ENCODE results near the gene RABGAP1.

The RABGAP1 gene

DNA sequence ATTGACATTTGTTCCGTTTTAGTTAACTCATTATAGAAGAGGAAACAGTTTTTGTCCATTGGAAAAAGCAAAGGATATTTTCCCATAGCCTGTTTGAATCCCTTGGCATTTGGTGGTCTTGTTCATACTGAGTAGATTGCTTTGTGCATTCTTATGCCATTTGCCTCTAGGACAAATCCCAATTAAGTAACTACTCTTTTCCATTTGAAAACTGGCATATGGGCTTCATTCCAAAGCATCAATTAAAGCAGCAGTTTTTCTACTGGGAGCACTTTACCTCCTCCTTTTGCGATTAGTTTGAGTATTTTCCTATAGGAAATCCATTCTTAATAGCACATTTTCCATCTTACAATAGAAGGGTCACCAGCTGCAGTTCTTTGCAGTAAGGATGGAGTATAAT, 123.9 kb downstream of the RABGAP1 start:
- Histone ChIP-seq H2AFZ (ENCODE audit: low read length) (no peak overlapping the region), H4K20me1 (ENCODE audit: insufficient read depth, low read length) (no peaks in the 10 kb centered on the region), H3K9ac (ENCODE audit: low read length) (no peak overlapping the region), H3K79me2 (ENCODE audit: low read length) (no peaks in the 10 kb centered on the region), H3K27ac (ENCODE audit: low read length) (no peak overlapping the region), H3K4me3 (ENCODE audit: low read length) (no peak overlapping the region), H3K9me3 (replicated peaks; ENCODE audit: insufficient read depth, low read length) (no peaks in the 10 kb centered on the region), H3K9me2 (replicated peaks; ENCODE audit: insufficient read depth, low read length) (no peaks in the 10 kb centered on the region), H3K36me3 (replicated peaks; ENCODE audit: insufficient read depth, low read length) (no peaks in the 10 kb centered on the region), H3K27me3 (replicated peaks; ENCODE audit: insufficient read depth, low read length) (no peaks in the 10 kb centered on the region), H3K4me2 (ENCODE audit: low read depth, low read length) (no peak overlapping the region), H3F3A (ENCODE audit: insufficient read depth, low read length) (no peaks in the 10 kb centered on the region), H3K4me1 (ENCODE audit: low read length) (no peaks in the 10 kb centered on the region)
- DNase-seq: no peak
- TF ChIP-seq, protein P1, sequence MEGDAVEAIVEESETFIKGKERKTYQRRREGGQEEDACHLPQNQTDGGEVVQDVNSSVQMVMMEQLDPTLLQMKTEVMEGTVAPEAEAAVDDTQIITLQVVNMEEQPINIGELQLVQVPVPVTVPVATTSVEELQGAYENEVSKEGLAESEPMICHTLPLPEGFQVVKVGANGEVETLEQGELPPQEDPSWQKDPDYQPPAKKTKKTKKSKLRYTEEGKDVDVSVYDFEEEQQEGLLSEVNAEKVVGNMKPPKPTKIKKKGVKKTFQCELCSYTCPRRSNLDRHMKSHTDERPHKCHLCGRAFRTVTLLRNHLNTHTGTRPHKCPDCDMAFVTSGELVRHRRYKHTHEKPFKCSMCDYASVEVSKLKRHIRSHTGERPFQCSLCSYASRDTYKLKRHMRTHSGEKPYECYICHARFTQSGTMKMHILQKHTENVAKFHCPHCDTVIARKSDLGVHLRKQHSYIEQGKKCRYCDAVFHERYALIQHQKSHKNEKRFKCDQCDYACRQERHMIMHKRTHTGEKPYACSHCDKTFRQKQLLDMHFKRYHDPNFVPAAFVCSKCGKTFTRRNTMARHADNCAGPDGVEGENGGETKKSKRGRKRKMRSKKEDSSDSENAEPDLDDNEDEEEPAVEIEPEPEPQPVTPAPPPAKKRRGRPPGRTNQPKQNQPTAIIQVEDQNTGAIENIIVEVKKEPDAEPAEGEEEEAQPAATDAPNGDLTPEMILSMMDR (IDR thresholded peaks at IDR 0.05; ENCODE audit: low read length): no peak
- no peak for TF ChIP-seq EZH2 (optimal IDR thresholded peaks at IDR 0.05; ENCODE audit: low read depth, low read length)
- TF ChIP-seq EZH2phosphoT487 (IDR thresholded peaks at IDR 0.05; ENCODE audit: low read length): no peak

GRCh38 chr9:123065196-123065595, 124.4 kb downstream of the RABGAP1 start:
- no peaks in the 10 kb centered on the region for H3K9me3 ChIP-seq (replicated peaks; ENCODE audit: insufficient read depth, low read length)
- H3K36me3 ChIP-seq (replicated peaks; ENCODE audit: insufficient read depth, low read length): no peaks in the 10 kb centered on the region
- no peak overlapping the region for H3K4me3 ChIP-seq (ENCODE audit: low read length)
- no peak overlapping the region for H3K4me2 ChIP-seq (ENCODE audit: low read depth, low read length)
- H3K9ac ChIP-seq (ENCODE audit: low read length): no peak overlapping the region
- H3K9me2 ChIP-seq (replicated peaks; ENCODE audit: insufficient read depth, low read length): no peaks in the 10 kb centered on the region
- no peak for TF ChIP-seq EZH2 (optimal IDR thresholded peaks at IDR 0.05; ENCODE audit: low read depth, low read length)
- TF ChIP-seq, protein P1 (IDR thresholded peaks at IDR 0.05; ENCODE audit: low read length): no peak
- no peak for TF ChIP-seq EZH2phosphoT487 (IDR thresholded peaks at IDR 0.05; ENCODE audit: low read length)
- no peaks in the 10 kb centered on the region for H4K20me1 ChIP-seq (ENCODE audit: insufficient read depth, low read length)
- no peaks in the 10 kb centered on the region for H3K27me3 ChIP-seq (replicated peaks; ENCODE audit: insufficient read depth, low read length)
- H2AFZ ChIP-seq (ENCODE audit: low read length): no peak overlapping the region
- DNase-seq: no peak
- H3K4me1 ChIP-seq (ENCODE audit: low read length): no peaks in the 10 kb centered on the region
- H3F3A ChIP-seq (ENCODE audit: insufficient read depth, low read length): no peaks in the 10 kb centered on the region
- no peak overlapping the region for H3K27ac ChIP-seq (ENCODE audit: low read length)
- H3K79me2 ChIP-seq (ENCODE audit: low read length): no peaks in the 10 kb centered on the region

- H4K20me1 ChIP-seq (ENCODE audit: insufficient read depth, low read length): no peaks in the 10 kb centered on the region
- no peaks in the 10 kb centered on the region for H3K36me3 ChIP-seq (replicated peaks; ENCODE audit: insufficient read depth, low read length)
- DNase-seq: no peak
- TF ChIP-seq EZH2 (optimal IDR thresholded peaks at IDR 0.05; ENCODE audit: low read depth, low read length): no peak
- TF ChIP-seq, protein P1 (IDR thresholded peaks at IDR 0.05; ENCODE audit: low read length): no peak
- no peak for TF ChIP-seq EZH2phosphoT487 (IDR thresholded peaks at IDR 0.05; ENCODE audit: low read length)
- H3K9me2 ChIP-seq (replicated peaks; ENCODE audit: insufficient read depth, low read length): no peaks in the 10 kb centered on the region
- H3K9ac ChIP-seq (ENCODE audit: low read length): no peak overlapping the region
- H3K4me1 ChIP-seq (ENCODE audit: low read length): no peaks in the 10 kb centered on the region
- no peaks in the 10 kb centered on the region for H3K27me3 ChIP-seq (replicated peaks; ENCODE audit: insufficient read depth, low read length)
- no peak overlapping the region for H3K27ac ChIP-seq (ENCODE audit: low read length)
- H3K9me3 ChIP-seq (replicated peaks; ENCODE audit: insufficient read depth, low read length): no peaks in the 10 kb centered on the region
- no peaks in the 10 kb centered on the region for H3F3A ChIP-seq (ENCODE audit: insufficient read depth, low read length)
- no peak overlapping the region for H3K4me2 ChIP-seq (ENCODE audit: low read depth, low read length)
- H3K79me2 ChIP-seq (ENCODE audit: low read length): no peaks in the 10 kb centered on the region
- no peak overlapping the region for H3K4me3 ChIP-seq (ENCODE audit: low read length)
- H2AFZ ChIP-seq (ENCODE audit: low read length): no peak overlapping the region
Measured at GRCh38 chr9:123067136-123067535, 126.3 kb downstream of the RABGAP1 start.
